Stimulated activated CD8-positive, alpha-beta memory T cell treated with anti-CD3 and anti-CD28 coated beads, Interleukin-15, amount 100 ng/mL, for 1 hour (primary cell): ENCODE measurements around the gene IRF3.

Experiments
- DNase-seq: peaks from one replicate; pipeline ENCODE4 v3.0.0-alpha.2; 2020; ENCODE audit warnings: low read depth

IRF3 gene

GRCh38 chr19:49687150-49687549 lies 21.5 kb upstream of the IRF3 start:
- no peak for DNase-seq

GRCh38 chr19:49686503-49687088 lies 20.9 kb upstream of the IRF3 start:
- DNase-seq: no peak

DNA sequence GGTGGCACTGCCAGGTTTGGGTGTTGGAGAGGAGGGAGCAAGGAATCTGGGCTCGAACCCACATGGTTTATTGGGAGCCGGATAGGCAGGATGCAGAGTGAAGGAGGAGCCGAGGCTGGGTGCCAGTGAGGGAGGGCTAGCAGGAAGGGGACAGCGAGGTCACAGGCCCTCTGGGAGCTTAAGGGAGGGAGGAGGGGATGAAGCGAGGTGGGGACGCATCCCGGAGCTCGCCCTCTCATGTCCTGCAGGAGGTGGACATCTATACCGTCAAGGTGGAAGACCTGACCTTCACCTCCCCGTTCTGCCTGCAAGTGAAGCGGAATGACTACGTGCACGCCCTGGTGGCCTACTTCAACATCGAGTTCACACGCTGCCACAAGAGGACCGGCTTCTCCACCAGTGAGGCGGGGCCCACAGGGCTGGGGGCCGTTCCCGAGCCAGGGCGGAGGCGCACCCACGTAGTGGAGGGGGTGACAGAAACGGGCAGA lies 20.2 kb upstream of the IRF3 start:
- DNase-seq: no peak

DNA sequence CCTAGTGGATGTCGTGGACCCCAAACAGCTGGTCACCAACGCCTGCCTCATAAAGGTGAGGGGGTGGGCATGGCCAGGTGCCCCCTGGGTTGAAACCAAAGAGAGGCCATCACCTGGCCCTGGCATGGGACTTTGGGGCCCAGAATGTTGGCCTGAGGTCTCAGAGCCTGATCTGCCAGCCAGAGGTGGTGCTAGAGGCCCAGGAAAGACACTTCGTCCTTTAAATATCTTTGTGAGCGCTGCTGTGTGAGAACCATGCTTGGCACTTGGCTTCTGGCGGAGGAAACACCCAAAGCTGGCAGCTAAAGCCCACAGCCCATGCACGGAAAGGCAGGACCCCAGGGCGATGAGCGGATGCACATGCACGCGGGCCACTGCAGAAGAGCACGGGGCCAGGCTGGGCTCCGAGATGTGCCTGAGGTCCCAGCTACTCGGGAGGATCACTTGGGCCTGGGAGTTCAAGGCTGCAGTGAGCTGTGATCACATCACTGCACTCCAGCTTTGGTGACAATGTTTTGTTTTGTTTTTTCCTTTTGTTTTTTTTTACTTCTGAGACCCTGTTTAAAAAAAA lies 19.4 kb upstream of the IRF3 start:
- DNase-seq: no peak

- DNase-seq: no peak
Observed at GRCh38 chr19:49684251-49684982, 18.8 kb upstream of the IRF3 start.

DNA sequence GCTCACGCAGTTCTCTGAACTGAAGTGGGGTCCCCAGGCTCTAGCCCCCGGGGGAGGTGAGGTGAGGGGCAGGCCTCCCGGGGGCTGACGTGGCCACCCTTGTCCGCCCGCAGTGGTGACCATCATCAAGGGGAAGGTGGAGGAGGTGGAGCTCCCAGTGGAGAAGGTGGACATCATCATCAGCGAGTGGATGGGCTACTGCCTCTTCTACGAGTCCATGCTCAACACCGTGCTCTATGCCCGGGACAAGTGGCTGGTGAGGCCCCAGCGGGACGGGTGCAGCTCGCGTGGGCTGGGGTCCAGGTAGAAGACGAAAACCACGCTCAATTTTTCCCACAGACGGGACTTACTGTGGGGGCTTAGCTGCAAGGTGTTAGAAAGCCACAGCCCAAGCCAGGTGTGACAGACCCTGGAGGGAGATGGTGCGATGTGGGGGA lies 18.2 kb upstream of the IRF3 start:
- no peak for DNase-seq

- DNase-seq: no peak
Observed at GRCh38 chr19:49682274-49682673, 16.6 kb upstream of the IRF3 start.

DNA sequence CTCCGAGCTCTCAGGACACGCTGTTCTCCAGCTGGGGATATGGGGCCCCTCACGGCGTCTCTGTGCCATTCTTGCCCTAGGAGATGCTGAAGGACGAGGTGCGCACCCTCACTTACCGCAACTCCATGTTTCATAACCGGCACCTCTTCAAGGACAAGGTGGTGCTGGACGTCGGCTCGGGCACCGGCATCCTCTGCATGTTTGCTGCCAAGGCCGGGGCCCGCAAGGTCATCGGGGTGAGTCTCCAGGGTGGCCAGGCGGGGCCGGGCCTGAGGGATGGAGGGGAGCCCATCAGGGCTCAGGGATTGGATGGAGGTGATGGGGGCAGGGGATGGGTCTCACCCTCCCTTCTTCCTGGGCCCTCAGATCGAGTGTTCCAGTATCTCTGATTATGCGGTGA lies 16.2 kb upstream of the IRF3 start:
- DNase-seq: no peak

DNA sequence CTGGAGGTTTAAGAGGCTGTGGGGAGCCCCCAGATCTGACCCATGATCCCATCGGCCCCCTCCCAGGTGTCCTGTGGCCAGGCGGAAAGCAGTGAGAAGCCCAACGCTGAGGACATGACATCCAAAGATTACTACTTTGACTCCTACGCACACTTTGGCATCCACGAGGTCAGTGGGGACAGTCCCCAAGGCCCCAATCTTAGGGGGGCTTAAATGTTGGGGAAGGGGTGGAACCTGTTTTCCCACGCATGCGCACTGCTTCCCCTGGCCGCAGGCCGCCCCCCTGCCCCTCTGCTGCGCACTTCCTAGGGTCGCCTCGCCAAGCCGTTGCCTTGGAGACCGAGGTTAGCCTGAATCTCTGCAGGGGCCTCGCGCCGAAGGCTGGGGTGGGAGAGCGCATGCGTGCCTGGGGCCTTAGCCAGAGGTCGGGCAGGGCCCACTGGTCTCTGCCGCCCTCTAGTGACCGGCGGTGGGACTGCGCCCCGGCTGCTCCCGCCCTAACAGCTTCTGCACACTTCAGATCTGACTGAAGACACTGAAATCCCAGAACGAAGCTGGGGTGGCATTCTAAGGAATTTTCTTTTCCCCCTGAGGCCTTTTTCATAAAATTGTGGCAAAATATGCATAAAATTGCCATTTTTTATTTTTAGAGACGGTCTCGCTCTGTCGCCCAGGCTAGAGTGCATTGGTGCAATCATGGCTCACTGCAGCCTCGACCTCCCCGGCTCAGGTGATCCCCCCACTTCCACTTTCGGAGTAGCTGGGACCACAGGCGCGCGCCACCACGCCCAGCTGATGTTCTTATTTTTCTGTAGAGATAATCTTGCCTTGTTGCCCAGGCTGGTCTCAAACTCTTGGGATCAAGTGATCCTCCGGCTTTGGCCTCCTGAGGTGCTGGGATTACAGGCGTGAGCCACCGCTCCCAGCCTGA lies 15.0 kb upstream of the IRF3 start:
- peak; percentile 94 for DNase-seq

GRCh38 chr19:49679771-49680413 lies 14.2 kb upstream of the IRF3 start:
- DNase-seq: no peak

DNA sequence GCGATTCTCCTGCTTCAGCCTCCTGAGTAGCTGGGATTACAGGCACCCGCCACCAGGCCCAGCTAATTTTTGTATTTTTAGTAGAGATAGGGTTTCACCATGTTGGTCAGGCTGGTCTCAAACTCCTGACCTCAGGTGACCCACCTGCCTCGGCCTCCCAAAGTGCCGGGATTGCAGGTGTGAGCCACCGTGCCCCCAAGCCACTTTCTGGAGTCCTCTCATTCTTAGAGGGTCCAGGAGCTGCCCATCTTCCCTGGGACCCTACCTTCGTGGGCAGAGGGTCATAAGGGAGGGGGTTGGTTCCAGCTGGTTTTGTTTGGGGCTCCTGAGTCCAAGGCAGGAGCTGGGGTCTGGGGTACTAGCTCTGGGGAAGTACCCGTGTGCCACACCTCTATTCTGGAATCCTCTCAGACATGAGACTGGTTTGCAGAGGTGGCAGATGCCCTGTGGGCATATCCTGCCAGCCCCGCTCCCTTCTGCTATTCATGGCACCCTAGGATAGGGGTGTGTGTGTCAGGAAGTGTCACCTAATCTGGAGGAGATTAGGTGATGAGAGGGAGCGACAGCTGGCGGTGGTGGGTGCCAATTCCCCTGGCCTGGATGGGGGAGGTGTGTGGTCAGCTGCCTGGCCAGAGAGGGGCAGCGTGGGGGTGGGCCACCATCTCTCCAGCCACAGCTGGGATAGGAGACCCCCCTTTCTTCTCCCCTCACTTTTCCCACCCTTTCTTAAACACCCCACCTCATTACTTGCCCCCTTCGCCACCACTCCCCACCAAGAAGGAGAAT lies 13.5 kb upstream of the IRF3 start:
- DNase-seq: no peak

DNA sequence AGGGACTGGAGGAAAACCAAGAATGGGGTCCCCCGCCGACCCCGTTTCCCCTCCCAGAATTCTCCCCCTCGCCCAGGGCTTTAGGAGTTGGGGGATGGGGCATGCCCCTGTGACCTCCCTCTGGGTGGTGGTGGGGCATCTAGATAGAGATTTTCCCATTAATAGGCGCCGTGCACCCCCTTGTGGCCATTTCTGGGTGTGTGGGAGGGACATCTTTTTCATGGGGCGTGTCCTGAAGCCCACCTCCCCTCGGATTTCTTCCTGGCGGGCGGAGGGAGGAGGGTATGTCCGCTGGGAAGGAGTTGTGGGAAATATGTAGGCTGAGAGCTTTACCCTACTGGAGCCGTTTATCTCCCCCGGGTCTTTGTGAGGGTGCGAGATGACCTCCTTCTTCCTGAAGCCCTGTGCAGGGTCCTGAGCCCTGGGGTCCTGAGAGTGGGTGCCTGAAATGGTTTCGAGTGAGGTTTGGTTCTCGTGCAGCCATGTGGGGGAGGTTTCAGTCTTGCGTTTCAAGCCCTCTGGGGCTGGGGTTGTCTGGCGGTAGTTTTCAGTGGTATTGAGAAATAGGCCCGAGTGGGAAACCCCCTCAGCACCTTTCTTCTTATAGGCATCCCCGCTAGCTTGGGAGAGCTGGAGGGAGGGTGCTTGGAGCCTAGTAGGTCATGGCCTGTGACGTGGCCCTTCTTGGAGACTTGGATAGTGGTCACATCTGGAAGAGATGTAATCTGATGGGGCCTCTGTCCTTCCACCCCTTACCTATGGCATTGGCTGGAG lies 12.4 kb upstream of the IRF3 start:
- peak; percentile 76 for DNase-seq

DNA sequence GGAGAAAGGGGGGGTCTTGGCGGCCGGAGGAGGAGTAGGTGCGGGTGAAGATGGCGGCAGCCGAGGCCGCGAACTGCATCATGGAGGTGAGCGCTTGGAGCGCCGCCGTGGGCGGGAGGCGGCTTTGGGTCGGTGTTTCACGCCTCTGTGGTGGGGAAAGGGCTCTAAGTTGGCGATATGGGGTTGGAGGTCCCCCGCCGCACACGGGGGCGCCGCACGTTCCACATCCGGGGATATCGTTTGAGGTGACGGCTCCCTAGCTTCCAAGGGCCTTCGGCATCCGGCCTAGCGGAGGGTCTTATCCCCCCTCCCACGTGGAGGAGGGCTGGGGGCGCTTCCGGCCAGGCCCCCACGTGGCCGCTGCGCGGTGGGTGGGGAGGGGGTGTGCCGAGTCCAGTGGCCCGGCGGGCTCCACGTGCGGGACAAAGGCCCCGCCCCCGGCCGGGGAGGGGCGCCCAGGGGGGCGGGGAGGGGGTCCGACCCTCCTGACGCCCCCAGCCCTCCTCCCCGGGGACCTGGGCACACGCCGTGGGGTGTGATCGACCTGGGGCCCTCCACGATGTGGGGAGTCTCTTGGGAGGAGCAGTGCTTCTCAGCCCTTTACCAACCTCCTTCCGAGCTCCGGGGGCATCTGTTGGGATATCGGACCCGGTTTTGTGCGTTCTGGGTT lies 11.7 kb upstream of the IRF3 start, which contains the start of gene PRMT1:
Gene PRMT1, plus strand, starts transcription at position 41 of the 670 bp plus-strand sequence. Its CDS starts 10 bp downstream, at position 51.
- no peak for DNase-seq

GRCh38 chr19:49676784-49677230 lies 11.2 kb upstream of the IRF3 start:
- DNase-seq: peak; percentile 96

- peak; percentile 40 for DNase-seq
Observed at GRCh38 chr19:49676136-49676783, 10.6 kb upstream of the IRF3 start.

GRCh38 chr19:49672131-49672919 lies 6.7 kb upstream of the IRF3 start:
- DNase-seq: peak; percentile 59

GRCh38 chr19:49669516-49669915 lies 3.9 kb upstream of the IRF3 start:
- DNase-seq: no peak

DNA sequence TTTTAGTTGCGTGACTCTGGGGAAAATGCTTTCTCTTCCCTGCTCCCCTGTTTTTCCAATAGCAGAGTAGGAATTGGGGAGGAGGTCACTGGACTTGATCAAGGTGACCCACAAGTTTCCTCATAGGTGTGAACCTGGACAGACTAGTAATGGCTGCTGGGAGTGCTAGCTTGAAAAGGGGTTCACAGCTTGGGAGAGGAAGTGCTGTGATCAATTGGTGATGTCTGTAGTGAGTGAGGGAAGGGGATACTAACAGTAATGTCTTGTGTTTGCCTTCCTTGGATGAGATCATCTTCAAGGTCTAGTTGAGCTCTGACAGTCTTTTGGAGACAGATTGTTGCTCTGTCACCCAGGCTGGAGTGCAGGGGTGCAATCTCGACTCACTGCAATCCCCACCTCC lies 1.8 kb upstream of the IRF3 start:
- DNase-seq: no peak
